HG02840 (cell line): Measurements from ENCODE around the gene FRZB.

Experiments
- ATAC-seq: cut with Tn5 transposase; IDR thresholded peaks from one replicate; pipeline ENCODE4 v1.9.1; 2021; ENCODE audit warnings: mild to moderate bottlenecking, moderate library complexity, moderate number of reproducible peaks; ENCODE audit not compliant: unreplicated experiment, low FRiP score

FRZB gene

DNA sequence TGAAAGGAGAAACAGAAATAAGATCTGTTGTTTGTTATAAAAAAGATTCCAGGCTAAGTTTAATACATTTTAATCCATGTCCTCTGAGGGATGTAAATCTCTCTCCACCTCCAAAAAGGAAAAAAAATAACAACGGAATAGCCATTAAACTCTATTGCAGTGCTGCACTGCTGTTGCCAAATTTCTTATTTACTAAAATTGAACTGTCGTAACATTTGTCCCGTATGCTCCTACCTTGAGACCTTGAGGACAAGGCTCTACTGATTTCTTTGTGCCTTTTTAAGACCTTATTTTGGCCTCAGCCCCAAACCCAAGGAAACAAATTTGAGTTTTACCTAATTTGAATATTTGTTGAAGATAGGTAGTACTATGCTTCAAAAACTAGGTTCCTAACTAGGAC lies 56.4 kb downstream of the FRZB start:
- ATAC-seq = no peak

DNA sequence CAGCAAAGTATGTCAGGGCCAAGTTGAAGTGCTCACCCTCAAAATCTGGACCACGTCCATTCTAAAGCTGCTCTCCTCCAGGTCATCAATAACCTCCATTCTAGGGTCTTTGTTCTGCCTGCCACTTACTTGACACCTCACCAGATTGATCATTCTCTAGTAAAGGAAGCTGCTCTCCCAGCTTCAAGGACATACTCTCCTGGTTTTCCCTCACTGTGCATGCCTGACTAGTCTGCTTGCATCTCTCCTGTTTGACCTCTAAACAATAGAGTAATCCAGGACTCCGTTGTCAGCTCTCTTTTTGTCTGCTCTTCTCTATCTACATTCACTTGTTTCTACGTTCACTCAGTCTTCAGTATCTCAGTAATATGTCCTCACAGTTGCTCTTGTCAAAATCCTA lies 59.1 kb downstream of the FRZB start:
- ATAC-seq = no peak

DNA sequence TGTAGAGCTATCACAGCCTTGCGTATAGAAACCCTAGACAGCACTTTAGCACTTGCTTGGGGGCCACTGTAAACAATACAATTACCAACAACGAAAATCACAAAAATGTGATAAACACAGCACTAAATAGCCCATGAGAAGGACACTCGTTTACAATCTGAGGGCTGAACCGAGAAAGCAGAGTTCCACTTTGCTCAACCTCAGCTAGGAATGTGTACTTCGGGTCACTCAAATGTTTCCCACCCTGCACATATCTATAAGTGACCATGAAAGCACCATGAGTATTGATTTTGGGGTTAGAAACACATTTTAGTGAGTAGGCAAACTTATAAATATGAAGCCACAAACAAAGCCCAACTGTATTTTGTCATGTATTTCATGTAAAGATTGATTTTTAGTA lies 62.3 kb downstream of the FRZB start:
- ATAC-seq = no peak

DNA sequence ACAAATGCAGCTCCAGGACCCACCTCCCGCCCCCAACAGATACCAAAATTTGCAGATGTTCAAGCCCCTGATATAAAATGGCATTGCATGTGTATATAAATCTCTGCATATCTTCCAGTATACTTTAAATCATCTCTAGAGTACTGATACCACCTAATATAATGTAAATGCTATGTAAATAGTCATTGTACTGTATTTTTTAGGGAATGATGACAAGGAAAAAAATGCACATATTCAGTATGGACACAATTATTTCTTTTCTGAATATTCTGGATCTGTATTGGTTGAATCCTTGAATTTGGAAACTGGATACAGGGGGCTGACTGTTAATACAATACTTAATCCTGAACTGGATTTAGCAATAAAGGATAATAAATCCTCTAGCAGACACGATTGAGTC lies 67.7 kb downstream of the FRZB start:
- ATAC-seq = no peak

DNA sequence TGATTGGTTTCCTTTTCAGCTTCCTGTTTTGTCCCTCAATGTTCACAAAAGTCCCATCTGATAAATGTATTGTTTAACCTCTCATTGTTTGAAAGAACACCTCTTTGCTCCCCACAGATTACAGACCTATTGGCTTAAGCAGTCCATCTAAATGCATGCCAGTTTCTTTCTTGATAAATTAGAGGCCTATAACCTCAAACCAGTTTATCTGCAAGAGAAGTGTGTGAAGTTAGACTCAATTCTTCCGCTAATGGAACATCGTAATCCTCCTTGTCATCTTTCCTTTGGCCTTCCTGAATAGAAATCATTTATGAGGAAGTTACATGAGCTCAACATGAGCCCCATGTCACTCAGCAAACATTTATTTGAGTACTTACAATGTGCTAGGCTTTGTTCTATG lies 74.0 kb downstream of the FRZB start:
- no peak for ATAC-seq

DNA sequence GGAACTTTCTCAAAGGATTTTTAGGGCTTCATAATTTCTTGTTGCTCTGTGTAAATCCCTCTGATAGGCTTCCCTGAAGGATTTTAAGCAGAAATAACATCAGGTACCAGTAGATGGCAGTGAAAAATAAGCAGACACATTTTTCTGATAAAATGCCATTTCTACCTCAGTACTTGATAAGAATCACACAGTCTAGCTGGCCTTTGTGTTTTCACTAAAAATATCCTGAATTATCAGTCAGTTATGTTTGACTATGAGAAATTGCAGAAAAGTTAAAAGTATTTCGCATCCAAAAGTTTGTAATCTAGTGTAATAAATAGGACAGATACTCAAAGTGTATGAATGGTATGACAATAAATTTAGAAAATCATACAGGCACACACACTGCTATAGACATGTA lies 81.7 kb downstream of the FRZB start:
- no peak for ATAC-seq

DNA sequence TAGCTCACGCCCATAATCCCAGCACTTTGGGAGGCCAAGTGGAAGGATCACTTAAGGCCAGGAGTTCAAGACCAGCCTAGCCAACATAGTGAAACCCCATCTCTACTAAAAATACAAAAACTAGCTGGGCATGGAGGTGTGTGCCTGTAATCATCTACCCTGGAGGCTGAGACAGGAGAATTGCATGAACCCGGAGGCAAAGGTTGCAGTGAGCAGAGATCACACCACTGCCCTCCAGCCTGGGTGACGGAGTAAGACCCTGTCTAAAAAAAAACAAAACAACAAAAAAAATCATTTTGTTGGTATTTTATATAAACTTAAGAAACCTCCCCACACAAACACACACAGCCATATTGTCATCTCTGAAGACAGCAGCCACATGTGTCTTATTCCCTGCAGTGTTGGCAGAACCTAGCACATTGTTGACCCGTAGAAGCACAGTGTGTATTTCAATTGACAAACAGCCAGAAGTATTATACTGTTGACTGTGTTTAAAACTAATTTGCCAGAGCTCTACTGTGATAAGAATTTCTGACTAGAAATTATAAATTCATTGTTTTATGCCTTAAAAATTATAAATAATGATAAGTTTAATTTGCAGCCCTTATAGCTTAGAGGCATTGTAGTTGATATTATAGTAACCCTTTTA lies 82.3 kb downstream of the FRZB start:
- ATAC-seq = no peak
